Measurements from ENCODE around the gene SRC.

Gene SRC

DNA sequence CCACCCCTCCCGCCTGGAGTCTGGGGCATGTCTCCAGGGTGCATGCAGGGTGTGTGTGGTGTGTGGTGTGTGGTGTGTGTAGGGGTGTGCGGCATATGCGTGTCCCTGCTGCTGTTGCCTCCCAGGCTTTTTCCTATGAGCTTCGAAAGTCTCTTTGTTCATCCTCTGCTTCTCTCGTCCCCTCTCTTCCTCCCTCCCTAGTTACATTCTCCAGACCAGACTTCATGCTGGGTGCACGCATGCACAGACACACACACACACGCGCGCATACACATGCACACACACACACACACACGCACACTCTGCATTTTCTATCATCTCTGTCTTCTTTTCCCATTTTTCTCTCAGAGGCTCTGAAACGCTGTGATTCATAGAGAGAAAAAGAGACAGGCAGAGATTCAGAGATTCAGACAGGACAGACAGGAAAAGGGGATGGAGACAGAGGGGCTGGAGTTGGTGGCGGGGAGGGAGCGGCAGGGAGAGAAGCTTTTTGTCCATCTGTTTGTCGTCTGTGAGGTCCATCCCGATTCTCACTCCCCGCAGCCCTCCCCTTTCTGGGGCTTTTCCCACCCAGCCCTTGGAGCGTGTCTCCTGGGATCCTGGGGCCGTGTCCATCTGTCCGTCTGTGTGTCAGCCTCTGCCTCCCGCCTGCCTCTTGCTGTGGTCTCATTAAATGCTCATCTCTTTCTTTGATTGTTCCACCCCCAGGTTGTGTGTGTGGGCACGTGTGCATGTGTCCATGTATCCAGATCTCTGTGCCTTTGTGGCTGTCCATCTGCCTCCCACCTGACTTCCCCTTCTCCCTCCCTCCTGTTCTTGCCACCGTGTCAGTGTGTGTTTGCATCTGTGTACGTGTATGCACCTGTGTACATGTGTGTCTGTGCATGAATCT is 62.6 kb downstream of the SRC start:
- TF ChIP-seq, protein P1, sequence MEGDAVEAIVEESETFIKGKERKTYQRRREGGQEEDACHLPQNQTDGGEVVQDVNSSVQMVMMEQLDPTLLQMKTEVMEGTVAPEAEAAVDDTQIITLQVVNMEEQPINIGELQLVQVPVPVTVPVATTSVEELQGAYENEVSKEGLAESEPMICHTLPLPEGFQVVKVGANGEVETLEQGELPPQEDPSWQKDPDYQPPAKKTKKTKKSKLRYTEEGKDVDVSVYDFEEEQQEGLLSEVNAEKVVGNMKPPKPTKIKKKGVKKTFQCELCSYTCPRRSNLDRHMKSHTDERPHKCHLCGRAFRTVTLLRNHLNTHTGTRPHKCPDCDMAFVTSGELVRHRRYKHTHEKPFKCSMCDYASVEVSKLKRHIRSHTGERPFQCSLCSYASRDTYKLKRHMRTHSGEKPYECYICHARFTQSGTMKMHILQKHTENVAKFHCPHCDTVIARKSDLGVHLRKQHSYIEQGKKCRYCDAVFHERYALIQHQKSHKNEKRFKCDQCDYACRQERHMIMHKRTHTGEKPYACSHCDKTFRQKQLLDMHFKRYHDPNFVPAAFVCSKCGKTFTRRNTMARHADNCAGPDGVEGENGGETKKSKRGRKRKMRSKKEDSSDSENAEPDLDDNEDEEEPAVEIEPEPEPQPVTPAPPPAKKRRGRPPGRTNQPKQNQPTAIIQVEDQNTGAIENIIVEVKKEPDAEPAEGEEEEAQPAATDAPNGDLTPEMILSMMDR (IDR thresholded peaks at IDR 0.05; ENCODE audit: extremely low read depth, insufficient read depth, missing control alignments) = no peak
- DNase-seq (ENCODE audit: low spot score) = no peak
- in situ Hi-C loops (cut with MboI; ENCODE audit: low pct_unique_long_range_greater_than_20kb, low sequenced_read_pairs, unreplicated experiment) = loop anchor here (10.0 kb wide), 1 partner anchor 116 kb away; the partner anchor contains the start of genes BLCAP and NNAT

DNA sequence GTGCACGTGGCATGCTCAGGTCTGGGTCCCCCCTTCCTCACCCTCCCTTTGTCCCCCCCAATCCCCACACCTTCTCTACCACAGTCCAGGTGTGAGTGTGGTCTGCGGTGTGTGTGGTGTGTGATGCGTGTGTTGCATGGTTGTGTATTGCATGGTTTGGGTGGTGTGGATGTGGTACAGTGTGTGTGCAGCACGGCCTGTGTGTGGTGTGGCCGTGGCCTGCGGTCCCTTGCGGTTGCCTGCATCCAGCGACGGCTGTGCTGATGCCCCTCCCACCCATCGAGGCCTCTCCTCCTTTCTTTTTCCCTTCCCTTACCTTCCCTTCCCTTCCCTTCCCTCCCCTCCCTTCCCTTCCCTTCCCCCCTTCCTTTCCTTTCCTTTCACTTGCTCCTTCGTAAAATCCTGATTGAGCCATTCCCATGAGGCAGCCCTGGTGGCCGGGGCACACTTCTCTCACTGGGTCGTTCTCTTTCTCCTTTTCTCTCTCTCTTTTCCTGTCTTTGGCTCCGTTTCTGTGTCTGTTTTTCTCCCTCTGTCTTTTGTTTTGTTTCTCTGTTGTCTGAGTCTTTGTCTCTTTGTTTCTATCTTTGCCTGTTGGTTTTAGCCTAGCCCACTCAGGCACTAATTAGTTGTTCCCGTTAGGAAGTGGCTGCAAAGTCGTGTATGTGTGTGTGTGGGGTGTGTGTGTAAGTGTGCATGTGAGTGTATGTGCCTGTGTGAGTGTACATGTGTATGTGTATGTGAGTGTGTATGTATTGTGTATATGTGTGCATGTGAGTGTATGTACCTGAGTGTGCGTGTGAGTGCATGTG is 65.7 kb downstream of the SRC start:
- no peak for DNase-seq (ENCODE audit: low spot score)
- TF ChIP-seq, protein P1 (IDR thresholded peaks at IDR 0.05; ENCODE audit: extremely low read depth, insufficient read depth, missing control alignments) = no peak
- in situ Hi-C loops (cut with MboI; ENCODE audit: low pct_unique_long_range_greater_than_20kb, low sequenced_read_pairs, unreplicated experiment) = no loop called here

DNA sequence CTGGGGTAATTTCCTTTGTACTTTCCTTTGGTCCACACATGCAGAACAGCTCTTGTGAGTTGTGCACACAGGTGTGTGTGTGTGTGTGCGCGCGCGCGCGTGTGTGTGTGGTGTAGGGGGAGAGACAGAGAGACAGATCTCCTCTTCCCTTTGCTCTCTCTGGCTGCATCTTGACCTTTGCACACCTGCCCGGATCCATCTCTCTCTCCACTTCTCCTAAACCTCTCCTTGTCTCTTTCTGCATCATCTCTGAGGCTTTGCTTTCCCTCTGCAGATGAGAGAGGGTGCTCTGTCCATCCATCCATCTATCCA is 67.0 kb downstream of the SRC start:
- TF ChIP-seq, protein P1 (IDR thresholded peaks at IDR 0.05; ENCODE audit: extremely low read depth, insufficient read depth, missing control alignments) = no peak
- in situ Hi-C loops (cut with MboI; ENCODE audit: low pct_unique_long_range_greater_than_20kb, low sequenced_read_pairs, unreplicated experiment) = no loop called here
- DNase-seq (ENCODE audit: low spot score) = no peak

DNA sequence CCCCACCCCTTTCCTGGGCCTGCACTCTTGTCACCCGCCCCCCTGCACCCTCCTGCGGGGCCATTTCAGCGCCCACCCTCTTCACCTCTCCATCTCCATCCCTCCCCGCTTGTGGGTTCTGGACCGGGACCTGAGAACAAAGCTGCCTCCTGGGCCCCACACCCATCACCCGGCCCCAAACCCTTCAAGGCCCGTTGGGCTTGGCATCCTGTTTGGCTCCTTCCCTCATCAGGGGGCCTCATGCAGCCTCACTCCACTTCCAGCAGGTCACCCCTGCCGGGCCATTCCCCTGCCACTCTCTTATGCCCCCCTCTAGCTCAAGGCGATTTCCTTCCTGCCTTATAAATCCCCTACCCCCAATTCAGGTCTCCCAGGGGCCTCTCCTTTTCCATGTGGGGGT is 67.4 kb downstream of the SRC start:
- TF ChIP-seq, protein P1 (IDR thresholded peaks at IDR 0.05; ENCODE audit: extremely low read depth, insufficient read depth, missing control alignments) = no peak
- no peak for DNase-seq (ENCODE audit: low spot score)
- in situ Hi-C loops (cut with MboI; ENCODE audit: low pct_unique_long_range_greater_than_20kb, low sequenced_read_pairs, unreplicated experiment) = no loop called here

DNA sequence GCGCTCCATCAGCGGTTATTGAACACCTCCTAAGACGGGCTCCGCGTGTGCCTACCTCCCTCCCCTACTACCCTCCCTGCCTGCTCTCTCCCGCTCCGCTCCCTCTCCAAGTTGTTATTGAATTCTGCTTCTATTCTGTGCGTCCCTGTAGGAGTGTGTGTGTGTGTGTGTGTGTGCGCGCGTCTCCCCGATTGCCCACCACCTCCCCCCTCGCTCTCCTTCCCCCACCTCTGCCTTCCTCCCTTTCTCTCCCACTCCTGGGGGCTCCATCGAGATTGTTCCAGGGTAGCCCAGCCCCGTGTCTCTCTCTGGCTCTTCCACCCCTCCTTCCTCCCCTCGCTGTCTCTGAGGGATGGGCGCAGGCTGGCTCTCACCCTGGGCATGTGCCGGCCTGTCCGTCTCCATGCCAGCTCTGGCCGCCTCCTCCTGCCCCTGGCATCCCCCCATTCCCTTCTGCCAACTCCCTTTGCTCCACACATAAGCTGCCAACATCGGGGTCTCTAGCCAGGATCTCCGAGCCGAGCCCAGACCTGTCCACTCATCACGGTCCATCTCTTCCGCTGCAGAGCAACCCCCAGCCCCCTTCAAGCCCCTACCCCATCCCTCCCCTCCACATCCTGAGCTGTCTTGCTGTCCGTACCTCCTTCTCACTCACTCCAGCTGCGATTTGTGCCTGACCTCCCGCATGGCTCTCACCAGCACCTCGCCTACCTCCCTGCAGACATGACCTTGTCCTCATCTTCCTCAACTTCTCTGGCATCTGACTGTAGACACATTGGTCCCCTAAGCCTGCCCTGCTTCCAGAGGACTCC is 68.5 kb downstream of the SRC start:
- DNase-seq (ENCODE audit: low spot score) = no peak
- TF ChIP-seq, protein P1 (IDR thresholded peaks at IDR 0.05; ENCODE audit: extremely low read depth, insufficient read depth, missing control alignments) = no peak
- in situ Hi-C loops (cut with MboI; ENCODE audit: low pct_unique_long_range_greater_than_20kb, low sequenced_read_pairs, unreplicated experiment) = no loop called here
